Measurements from ENCODE around the gene MPPED1. TPM values are rescaled to one million over a fixed set of nuclear protein-coding genes. Genes with fewer than 3 reads are reported as not detected.

MPPED1 gene
- total RNA-seq, 1 experiment from 2014 or later = 0.28 TPM

GRCh38 chr22:43550672-43551071 lies 138.9 kb downstream of the MPPED1 start:
- Histone ChIP-seq H2BK15ac (ENCODE audit: low read depth, low read length) (no peak overlapping the region), H4K20me1 (ENCODE audit: control insufficient read depth, insufficient read depth, insufficient read length) (no peaks in the 10 kb centered on the region), H2AFZ (ENCODE audit: low read length) (no peak overlapping the region), H2BK5ac (ENCODE audit: insufficient read length, low read length) (no peak overlapping the region), H3K9ac (ENCODE audit: extremely low read depth, insufficient read length, low read length) (no peak overlapping the region), H2AK5ac (ENCODE audit: insufficient read length, low read length) (no peak overlapping the region), H3K27me3 (ENCODE audit: insufficient read depth, low read length) (no peaks in the 10 kb centered on the region), H3K79me1 (ENCODE audit: insufficient read depth, low read depth, low read length, poor library complexity, severe bottlenecking) (no peaks in the 10 kb centered on the region), H4K91ac (ENCODE audit: insufficient read length, low read depth, low read length) (no peak overlapping the region), H2BK20ac (ENCODE audit: low read depth, low read length, poor library complexity, severe bottlenecking) (no peak overlapping the region), H3K27ac (ENCODE audit: insufficient read length, low read depth, low read length) (no peak overlapping the region), H4K8ac (replicated peaks; ENCODE audit: insufficient read length, low read depth, low read length) (no peak overlapping the region), H3K4ac (ENCODE audit: low read depth, low read length) (no peak overlapping the region), H3K18ac (ENCODE audit: insufficient read length, low read depth, low read length) (no peak overlapping the region), H3K9me3 (ENCODE audit: control insufficient read depth, low read depth, low read length) (peaks cover 6% of the 10 kb centered on the region), H3K23me2 (ENCODE audit: insufficient read length, low read depth, low read length, poor library complexity, severe bottlenecking) (no peaks in the 10 kb centered on the region), H2BK12ac (ENCODE audit: insufficient read length, low read depth, low read length) (no peak overlapping the region), H3K79me2 (ENCODE audit: insufficient read depth, low read length) (no peaks in the 10 kb centered on the region), H3K56ac (ENCODE audit: insufficient read length, low read depth, low read length) (no peak overlapping the region), H3T11ph (ENCODE audit: low read length) (no peak overlapping the region), H2BK120ac (ENCODE audit: low read depth, low read length, poor library complexity, severe bottlenecking) (no peak overlapping the region), H4K5ac (ENCODE audit: insufficient read length, low read depth, low read length) (no peak overlapping the region), H3K14ac (ENCODE audit: insufficient read depth, low read length) (no peak overlapping the region), H3K23ac (ENCODE audit: insufficient read length, low read depth, low read length) (no peak overlapping the region), H3K4me2 (ENCODE audit: insufficient read depth, insufficient read length, low read length) (no peak overlapping the region), H3K4me1 (ENCODE audit: insufficient read depth, low read length) (no peaks in the 10 kb centered on the region; the same call in 1 of the 2 replicates)
- WGBS (ENCODE audit: extremely low coverage, insufficient read length, low lambda C conversion rate) = no CpG with 5 or more reads among the region's 6 CpGs
- TF ChIP-seq, protein P1, sequence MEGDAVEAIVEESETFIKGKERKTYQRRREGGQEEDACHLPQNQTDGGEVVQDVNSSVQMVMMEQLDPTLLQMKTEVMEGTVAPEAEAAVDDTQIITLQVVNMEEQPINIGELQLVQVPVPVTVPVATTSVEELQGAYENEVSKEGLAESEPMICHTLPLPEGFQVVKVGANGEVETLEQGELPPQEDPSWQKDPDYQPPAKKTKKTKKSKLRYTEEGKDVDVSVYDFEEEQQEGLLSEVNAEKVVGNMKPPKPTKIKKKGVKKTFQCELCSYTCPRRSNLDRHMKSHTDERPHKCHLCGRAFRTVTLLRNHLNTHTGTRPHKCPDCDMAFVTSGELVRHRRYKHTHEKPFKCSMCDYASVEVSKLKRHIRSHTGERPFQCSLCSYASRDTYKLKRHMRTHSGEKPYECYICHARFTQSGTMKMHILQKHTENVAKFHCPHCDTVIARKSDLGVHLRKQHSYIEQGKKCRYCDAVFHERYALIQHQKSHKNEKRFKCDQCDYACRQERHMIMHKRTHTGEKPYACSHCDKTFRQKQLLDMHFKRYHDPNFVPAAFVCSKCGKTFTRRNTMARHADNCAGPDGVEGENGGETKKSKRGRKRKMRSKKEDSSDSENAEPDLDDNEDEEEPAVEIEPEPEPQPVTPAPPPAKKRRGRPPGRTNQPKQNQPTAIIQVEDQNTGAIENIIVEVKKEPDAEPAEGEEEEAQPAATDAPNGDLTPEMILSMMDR (conservative IDR thresholded peaks at IDR 0.05) = no peak
- Mint-ChIP-seq H3K27me3 (ENCODE audit: low read depth) (peaks cover 2% of the 10 kb centered on the region), H3K4me1 (peaks cover 8 to 11% of the 10 kb centered on the region in 2 experiments), H3K9me3 (peaks cover 20 to 27% of the 10 kb centered on the region in 2 experiments), H3K27ac (peak overlapping the region in 1 of 3 experiments; percentile 33; a peak in 1 of 7 replicates), H3K4me3 (no peak overlapping the region), H3K36me3 (ENCODE audit: insufficient read depth in 1 of 3, low read depth in 3 of 3) (peaks cover 2 to 5% (median 4%) of the 10 kb centered on the region in 3 experiments; a peak in 5 of 7 replicates)
- DNase-seq = no peak

Measured in H9 (cell line).